ENCODE measurements around the gene KCND2. TPM values are rescaled to one million over a fixed set of nuclear protein-coding genes. Genes with fewer than 3 reads are reported as not detected.

The KCND2 gene
- total and polyA plus RNA-seq, 2 of the 8 experiments (the other 6 are each of a cell fraction or from before 2014, with no cell fraction given) = 4.6 to 7.7 TPM

DNA sequence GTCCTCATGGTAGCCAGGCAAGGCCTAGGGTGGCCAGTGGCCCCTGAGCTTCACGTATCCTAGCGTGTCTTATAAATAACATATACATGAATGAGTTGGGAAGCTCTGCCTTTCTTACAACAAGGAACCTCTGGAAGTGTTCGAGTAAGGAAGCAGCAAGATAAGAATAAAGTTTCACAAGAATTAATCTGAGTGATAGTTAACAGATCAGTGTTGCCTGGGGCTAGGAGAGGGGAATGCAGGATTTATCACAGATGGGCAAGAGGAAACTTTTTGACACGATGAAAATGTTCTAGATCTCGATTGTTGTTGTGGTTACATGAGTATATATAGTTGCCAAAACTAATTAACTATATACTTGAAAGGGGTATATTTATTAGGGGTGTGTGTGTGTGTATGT, 510.7 kb downstream of the KCND2 start (continued):
- TF ChIP-seq, protein P1, sequence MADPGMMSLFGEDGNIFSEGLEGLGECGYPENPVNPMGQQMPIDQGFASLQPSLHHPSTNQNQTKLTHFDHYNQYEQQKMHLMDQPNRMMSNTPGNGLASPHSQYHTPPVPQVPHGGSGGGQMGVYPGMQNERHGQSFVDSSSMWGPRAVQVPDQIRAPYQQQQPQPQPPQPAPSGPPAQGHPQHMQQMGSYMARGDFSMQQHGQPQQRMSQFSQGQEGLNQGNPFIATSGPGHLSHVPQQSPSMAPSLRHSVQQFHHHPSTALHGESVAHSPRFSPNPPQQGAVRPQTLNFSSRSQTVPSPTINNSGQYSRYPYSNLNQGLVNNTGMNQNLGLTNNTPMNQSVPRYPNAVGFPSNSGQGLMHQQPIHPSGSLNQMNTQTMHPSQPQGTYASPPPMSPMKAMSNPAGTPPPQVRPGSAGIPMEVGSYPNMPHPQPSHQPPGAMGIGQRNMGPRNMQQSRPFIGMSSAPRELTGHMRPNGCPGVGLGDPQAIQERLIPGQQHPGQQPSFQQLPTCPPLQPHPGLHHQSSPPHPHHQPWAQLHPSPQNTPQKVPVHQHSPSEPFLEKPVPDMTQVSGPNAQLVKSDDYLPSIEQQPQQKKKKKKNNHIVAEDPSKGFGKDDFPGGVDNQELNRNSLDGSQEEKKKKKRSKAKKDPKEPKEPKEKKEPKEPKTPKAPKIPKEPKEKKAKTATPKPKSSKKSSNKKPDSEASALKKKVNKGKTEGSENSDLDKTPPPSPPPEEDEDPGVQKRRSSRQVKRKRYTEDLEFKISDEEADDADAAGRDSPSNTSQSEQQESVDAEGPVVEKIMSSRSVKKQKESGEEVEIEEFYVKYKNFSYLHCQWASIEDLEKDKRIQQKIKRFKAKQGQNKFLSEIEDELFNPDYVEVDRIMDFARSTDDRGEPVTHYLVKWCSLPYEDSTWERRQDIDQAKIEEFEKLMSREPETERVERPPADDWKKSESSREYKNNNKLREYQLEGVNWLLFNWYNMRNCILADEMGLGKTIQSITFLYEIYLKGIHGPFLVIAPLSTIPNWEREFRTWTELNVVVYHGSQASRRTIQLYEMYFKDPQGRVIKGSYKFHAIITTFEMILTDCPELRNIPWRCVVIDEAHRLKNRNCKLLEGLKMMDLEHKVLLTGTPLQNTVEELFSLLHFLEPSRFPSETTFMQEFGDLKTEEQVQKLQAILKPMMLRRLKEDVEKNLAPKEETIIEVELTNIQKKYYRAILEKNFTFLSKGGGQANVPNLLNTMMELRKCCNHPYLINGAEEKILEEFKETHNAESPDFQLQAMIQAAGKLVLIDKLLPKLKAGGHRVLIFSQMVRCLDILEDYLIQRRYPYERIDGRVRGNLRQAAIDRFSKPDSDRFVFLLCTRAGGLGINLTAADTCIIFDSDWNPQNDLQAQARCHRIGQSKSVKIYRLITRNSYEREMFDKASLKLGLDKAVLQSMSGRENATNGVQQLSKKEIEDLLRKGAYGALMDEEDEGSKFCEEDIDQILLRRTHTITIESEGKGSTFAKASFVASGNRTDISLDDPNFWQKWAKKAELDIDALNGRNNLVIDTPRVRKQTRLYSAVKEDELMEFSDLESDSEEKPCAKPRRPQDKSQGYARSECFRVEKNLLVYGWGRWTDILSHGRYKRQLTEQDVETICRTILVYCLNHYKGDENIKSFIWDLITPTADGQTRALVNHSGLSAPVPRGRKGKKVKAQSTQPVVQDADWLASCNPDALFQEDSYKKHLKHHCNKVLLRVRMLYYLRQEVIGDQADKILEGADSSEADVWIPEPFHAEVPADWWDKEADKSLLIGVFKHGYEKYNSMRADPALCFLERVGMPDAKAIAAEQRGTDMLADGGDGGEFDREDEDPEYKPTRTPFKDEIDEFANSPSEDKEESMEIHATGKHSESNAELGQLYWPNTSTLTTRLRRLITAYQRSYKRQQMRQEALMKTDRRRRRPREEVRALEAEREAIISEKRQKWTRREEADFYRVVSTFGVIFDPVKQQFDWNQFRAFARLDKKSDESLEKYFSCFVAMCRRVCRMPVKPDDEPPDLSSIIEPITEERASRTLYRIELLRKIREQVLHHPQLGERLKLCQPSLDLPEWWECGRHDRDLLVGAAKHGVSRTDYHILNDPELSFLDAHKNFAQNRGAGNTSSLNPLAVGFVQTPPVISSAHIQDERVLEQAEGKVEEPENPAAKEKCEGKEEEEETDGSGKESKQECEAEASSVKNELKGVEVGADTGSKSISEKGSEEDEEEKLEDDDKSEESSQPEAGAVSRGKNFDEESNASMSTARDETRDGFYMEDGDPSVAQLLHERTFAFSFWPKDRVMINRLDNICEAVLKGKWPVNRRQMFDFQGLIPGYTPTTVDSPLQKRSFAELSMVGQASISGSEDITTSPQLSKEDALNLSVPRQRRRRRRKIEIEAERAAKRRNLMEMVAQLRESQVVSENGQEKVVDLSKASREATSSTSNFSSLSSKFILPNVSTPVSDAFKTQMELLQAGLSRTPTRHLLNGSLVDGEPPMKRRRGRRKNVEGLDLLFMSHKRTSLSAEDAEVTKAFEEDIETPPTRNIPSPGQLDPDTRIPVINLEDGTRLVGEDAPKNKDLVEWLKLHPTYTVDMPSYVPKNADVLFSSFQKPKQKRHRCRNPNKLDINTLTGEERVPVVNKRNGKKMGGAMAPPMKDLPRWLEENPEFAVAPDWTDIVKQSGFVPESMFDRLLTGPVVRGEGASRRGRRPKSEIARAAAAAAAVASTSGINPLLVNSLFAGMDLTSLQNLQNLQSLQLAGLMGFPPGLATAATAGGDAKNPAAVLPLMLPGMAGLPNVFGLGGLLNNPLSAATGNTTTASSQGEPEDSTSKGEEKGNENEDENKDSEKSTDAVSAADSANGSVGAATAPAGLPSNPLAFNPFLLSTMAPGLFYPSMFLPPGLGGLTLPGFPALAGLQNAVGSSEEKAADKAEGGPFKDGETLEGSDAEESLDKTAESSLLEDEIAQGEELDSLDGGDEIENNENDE (IDR thresholded peaks at IDR 0.05; ENCODE audit: insufficient replicate concordance, low read length) = no peak
- no peak for TF ChIP-seq BACH1 (IDR thresholded peaks at IDR 0.05; ENCODE audit: low read length)
- TF ChIP-seq CHD1 (IDR thresholded peaks at IDR 0.05; ENCODE audit: low read depth, low read length) = no peak
- no peak for TF ChIP-seq FOSL1 (IDR thresholded peaks at IDR 0.05; ENCODE audit: insufficient read depth, low read depth, low read length)
- TF ChIP-seq KDM4A (IDR thresholded peaks at IDR 0.05; ENCODE audit: low read depth, low read length, severe bottlenecking) = no peak
- TF ChIP-seq NRF1 (IDR thresholded peaks at IDR 0.05; ENCODE audit: low read depth, low read length) = no peak
- no peak for TF ChIP-seq EP300 (IDR thresholded peaks at IDR 0.05; ENCODE audit: borderline replicate concordance in 1 of 2, low read depth in 2 of 2, low read length in 2 of 2)
- no peak for TF ChIP-seq GTF2F1 (IDR thresholded peaks at IDR 0.05; ENCODE audit: borderline replicate concordance, low read depth, low read length)
- no peak for TF ChIP-seq EGR1 (IDR thresholded peaks at IDR 0.05; ENCODE audit: borderline replicate concordance, low read depth, low read length)
- TF ChIP-seq POU5F1 (IDR thresholded peaks at IDR 0.05; ENCODE audit: low read depth, low read length) = no peak
- no peak for TF ChIP-seq SRF (IDR thresholded peaks at IDR 0.05; ENCODE audit: low read depth, low read length)
